ENCODE data around the gene KCNH2.

Gene KCNH2

DNA sequence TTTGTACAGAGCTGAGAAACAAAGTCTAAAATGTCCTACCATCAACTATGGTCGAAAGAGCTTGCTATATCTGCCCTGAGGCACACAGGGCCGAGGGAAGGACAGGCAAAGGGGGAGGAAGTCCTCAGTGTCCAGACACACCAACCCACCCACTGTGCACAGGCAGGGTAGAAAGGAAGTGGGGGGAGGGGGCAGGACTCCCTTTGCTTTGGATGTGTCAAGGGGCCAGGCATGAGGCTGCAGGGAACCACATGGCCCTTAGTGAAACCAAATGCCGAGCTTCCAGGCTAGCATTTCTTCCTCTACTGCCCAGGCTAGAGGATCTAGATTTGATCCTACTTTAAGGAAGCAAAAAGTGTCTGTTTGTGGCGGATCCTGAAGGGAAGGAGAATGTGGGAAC, 28.6 kb downstream of the KCNH2 start:
- DNase-seq (ENCODE audit: low read depth in 3 of 3): no peak

- no peak for DNase-seq (ENCODE audit: low read depth in 3 of 3)
Observed at GRCh38 chr7:150948791-150949251, 29.3 kb downstream of the KCNH2 start.

GRCh38 chr7:150947761-150948651, 30.1 kb downstream of the KCNH2 start:
- DNase-seq (ENCODE audit: low read depth in 3 of 3): no peak

DNA sequence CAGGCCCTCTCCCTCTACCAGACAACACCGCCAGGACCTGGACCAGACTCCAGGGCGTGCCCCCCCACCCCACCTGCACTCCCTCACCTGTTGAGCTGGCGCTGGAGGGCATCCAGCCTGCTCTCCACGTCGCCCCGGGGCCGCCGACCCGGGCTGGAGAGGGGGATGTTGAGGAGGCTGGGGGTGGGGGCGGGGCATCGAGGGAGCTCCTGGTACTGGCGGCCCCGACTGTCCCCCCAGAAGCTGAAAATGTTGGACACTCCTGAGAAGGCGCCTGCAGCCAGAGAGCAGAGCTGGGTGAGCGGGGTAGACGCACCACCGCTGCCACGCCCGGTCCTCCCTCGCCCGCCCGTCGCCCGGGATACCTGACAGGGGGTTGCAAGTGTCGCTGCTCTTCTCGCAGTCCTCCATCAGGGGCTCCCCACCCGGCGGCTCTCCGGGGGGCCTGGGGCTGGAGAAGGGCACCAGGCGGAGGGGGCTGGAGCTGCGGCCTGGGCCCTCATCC, 30.8 kb downstream of the KCNH2 start:
- no peak for DNase-seq (ENCODE audit: low read depth in 3 of 3)

DNA sequence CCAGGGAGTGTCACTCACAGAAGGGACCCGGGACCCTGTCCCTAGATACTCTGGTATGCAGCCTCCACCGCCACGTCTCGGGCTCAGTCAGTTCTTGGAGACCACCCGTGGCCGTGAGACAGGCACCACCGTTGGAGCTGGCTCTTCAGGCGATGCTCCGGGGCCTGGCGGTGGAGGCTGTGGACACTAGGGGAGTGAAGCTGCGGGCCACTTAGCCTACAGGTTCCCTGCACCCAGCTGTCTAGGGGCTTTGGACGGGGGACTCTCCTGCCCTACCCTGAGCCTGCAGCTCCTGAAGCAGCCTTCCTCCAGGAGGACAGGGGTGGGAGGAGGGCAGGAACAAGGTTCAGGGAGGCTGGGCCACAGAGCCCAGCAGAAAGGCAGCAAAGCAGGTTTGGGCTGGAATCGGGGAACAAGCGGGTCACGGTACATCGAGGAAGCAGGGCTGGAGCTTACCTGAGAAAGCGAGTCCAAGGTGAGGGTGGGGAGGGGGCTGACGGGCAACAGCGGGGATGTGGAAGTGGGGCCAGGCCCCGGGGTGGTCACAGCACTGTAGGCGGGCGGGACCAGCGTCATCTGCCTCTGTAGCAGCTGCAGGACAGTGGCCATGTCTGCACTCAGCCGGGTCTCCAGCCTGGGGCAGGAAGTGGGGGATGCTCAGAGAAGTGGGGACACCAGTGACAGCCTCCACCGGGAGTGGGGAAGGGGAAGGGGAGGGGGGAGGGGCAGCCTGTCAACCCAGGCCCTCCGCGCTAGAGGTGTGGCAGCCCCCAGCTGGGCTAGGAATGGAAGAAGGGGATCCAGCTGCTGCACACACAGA, 31.5 kb downstream of the KCNH2 start:
- no peak for DNase-seq (ENCODE audit: low read depth in 3 of 3)

DNA sequence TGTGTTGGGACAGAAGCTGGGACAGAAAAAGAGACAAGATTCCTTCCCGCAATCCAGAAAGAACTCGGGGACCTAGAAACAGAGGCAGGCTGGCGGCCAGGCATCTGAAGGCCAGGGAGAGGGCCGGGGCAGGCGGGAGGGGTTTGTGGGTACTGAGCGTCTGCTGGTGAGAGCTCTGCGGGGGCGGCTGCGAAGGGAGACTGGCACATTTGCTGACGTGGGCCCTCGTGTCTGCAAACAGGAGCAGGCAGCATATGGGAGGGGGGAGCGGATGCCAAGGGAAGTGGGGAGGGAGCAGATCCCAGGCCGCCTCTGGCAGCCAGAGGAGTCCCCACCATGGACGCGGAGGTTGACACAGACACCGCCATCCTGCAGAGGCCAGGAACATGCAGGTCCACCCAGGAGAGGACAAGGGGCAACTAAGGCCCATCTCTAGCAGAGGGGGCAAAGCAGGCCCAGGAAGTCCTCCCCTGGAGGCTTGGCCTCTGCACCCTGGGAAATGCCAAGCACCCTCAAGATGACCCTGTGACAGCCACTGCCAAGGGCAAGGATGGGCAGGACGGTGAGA, 32.2 kb downstream of the KCNH2 start:
- DNase-seq (ENCODE audit: low read depth in 3 of 3): no peak

GRCh38 chr7:150945171-150945852, 32.8 kb downstream of the KCNH2 start:
- no peak for DNase-seq (ENCODE audit: low read depth in 3 of 3)

DNA sequence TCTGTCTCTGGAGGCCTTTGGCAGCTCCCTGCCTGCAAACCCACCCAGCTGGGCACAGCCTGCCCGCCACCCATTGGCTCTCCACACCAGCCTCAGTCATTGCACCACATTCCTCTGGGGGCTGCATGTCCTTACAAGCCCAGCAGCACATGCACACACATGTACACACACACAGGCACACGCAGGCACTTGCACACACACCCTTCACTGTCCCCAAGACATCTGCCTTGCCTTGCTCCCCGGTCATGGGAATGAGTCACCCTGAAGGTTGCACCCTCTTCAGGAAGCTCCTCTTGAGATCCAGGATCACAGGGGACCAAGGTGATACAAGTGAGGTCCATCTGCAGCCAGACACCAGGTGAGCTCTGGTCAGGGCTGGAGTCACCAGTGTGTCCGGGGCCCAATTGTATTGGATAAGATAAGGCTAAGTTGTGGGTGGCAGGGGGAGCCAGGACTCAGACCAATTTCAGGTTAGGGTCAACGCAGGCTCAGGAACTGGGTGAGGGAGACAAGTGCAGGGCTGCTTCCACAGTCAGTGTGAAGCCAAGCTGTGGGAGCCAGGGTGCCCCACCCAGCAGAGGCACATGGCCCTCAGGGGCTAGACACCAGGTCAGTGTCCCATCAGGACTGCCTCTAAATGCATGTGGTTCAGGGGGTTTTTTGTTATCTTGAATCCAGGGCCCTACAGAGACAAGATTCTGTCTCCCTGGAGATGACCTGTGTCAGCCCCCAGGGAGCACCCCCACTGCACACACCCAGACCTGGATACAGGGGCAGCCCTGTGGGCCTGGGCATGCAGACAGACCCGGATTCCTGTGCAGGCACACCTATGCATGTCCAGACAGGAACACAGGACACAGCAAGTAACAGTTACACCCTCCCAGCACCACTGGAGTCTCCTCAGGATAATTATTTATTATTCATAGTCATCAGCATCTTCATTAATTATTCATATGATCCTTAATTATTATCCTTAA, 33.8 kb downstream of the KCNH2 start:
- DNase-seq (ENCODE audit: low read depth in 3 of 3): no peak

DNA sequence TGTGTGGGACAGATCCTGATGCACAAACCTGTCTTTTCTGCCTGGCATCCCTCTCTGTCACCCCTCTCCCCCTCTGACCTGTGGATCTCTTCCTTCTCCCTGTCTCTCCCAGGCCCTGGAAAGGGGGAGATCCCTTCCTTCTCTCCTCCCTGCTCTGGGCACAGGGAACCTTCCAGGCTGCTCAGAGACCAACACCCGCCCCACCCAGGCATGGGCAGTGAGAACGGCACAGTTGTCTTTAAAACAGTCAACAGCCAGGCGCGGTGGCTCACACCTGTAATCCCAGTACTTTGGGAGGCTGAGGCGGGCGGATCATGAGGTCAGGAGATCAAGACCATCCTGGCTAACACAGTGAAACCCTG, 34.7 kb downstream of the KCNH2 start:
- no peak for DNase-seq (ENCODE audit: low read depth in 3 of 3)

- no peak for DNase-seq (ENCODE audit: low read depth in 3 of 3)
Observed at GRCh38 chr7:150942591-150943452, 35.3 kb downstream of the KCNH2 start.

DNA sequence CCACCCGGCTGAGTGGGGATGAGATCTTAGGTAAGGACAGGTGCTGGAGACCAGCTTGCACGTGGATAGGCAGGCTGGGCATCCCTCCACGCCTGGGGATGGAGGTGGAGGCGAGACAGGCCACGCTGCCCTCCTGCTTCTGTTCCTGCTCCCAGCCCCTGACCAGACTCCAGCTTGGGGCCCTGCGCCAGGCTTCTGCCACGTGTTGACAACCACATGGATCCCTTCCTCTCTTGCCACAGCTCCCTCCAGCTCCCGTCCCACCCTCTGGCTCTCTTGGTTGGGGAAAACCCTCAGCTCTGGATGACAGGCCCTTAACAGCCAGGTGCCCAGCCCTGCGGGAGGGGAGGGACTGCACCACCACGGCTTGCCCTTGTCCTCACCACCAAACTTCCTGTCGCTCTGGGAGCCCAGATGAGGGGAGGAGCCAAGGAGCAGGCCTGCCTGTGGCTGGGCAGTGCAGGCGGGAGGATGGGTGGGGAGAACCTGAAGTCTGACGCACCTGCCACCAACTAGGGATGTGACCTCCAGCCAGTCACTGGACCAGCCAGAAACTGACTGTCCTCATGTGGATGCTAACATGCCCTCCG, 36.0 kb downstream of the KCNH2 start:
- DNase-seq (ENCODE audit: low read depth in 3 of 3): no peak

DNA sequence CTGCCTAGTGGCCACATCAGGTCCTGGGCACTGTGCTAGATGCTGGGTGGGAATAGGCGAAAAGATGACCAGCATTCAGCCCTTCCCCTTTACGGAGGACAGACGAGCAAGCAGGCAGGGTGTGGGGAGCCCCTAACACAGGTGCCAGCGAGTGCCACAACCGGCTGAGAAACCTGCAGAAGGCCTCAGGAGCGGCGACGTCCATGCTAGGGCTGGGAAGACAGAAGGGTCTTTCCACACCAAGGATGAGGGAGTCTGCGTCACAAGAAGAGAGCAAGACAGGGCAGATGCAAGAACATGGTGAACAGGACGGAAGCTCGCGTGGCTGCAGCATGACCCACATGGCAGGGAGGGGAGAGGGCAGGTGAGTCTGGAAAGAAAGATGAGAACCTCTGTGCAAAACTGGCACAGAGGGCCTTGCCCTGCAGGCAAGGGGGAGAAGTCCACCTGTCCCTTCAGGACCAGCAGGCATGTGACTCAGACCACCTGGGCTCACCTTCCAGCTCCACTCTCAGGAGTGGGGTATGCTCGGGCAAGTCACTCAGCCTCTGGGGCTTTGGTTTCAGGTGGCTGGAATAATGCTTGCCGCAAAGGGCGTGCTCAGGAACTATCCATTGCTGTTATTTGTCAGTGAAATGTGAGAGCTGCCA, 36.6 kb downstream of the KCNH2 start:
- DNase-seq (ENCODE audit: low read depth in 3 of 3): no peak

GRCh38 chr7:150940431-150941102, 37.6 kb downstream of the KCNH2 start:
- DNase-seq (ENCODE audit: low read depth in 3 of 3): no peak

GRCh38 chr7:150939466-150939865, 38.7 kb downstream of the KCNH2 start:
- DNase-seq (ENCODE audit: low read depth in 3 of 3): no peak

- DNase-seq (ENCODE audit: low read depth in 3 of 3): no peak
Observed at GRCh38 chr7:150939052-150939451, 39.1 kb downstream of the KCNH2 start.

- DNase-seq (ENCODE audit: low read depth in 3 of 3): no peak
Observed at GRCh38 chr7:150938566-150938965, 39.6 kb downstream of the KCNH2 start.

GRCh38 chr7:150937848-150938561, 40.1 kb downstream of the KCNH2 start:
- DNase-seq (ENCODE audit: low read depth in 3 of 3): no peak
